Stimulated activated CD8-positive, alpha-beta memory T cell treated with anti-CD3 and anti-CD28 coated beads, Interleukin-4, amount 100 ng/mL, for 1 hour (primary cell): ENCODE results near the gene FCHSD1.
A peak's percentile ranks its signal among the peaks of the same experiment; 100 is the strongest.

Source experiments
- DNase-seq, 2 donors: peaks; one replicate each; pipeline ENCODE4 v3.0.0-alpha.2; 2020; ENCODE audit warnings: low read depth in 2 of 2, low spot score in 1 of 2

Gene FCHSD1

DNA sequence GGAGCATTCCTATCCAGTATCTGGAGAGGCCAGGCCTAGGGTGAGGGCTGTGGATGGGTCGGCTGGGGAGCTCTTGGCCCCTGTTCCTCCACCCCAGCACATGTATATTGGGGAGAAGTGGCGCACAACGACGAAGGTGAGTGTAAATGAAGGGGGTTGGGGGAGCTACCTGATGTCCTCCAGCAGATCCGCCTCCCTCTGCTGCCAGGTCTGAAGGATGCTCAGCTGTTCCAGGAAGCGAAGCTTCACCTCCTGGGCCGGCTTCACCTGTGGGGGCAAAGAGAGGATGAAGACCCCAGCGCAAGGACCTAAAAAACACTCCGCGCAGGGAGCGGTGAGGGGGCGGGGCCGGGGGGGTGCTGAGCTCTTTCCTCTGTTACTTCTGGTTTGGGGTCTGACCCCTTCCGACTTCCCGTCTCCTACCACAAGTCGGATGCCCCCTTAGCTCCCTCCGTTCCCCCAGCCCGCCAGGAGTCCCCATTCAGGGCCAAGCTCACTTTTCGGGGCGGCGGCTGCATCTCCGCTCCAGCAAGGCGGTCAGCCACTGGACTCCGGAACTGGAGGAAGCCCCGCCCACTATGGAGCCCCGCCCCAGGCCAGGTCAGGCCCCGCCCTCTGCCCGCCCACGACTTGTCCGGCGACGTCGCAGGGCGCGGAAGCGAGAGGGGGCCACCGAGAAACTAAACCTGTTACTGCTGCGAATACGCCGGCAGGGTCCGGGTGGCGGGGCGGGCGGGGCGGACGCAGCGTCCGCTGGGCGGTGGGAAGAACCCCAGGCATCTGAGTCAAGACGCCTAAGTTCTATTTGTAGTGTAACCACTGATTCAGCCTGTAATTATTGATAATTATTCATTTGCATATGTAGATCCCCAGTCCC lies at the start of gene FCHSD1:
FCHSD1 (minus strand) TSS at position 568 of the 877 bp plus-strand sequence; CDS start at position 518, 50 bp downstream.
- peak; percentile 68 to 75 for DNase-seq

- DNase-seq = no peak
Measured at GRCh38 chr5:141697586-141697985, 46.4 kb upstream of the FCHSD1 start.

GRCh38 chr5:141696431-141696830 lies 45.2 kb upstream of the FCHSD1 start:
- no peak for DNase-seq

DNA sequence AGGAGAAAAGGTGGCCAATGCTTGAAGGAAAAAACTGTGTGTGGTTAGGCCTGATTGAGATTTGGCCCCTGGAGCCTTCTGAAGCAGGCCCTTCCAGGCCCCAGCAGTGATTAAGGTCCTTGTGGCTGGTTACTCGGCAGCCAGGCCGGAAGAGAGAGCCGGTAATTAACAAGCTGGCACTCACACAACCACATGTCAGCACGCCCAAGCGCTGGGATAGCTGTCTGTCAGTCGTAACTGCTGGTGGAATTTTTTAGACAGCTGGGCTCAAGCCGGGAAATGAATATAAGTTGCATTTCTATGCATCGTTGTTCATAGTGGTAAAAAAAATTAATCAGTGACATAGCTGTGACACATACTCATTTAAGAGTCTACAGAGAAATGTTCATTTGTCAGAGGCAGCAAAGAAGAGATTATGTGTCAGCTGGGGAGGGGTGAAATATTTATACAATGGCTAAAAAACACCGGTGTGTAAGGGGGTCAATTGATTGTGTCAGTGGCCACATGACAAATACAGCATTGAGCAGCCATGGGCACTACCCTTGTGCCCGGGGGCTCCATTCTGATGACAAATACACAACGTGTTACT lies 44.5 kb upstream of the FCHSD1 start:
- DNase-seq = no peak

DNA sequence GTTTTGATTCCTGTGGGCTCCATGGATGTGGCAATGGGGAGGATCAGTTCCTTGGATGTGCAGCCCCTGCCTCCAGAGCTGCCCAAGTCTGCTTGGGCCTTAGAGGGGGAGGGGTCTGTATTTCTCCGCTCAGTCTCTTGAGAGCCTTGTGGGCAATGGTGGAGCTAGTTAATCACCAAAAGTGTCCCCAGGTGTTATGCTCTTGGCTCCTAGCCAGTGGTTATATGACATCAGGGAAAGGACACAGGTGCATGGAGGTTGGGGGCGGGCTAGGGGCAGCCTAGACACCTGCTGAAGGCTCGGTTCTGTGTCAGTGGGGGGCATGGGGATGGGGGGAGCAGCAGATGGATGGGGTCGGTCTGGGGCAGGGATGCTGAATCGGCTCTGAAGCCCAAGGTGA lies 43.3 kb upstream of the FCHSD1 start:
- no peak for DNase-seq

GRCh38 chr5:141692919-141693725 lies 41.9 kb upstream of the FCHSD1 start:
- DNase-seq = peak in 1 of 2 donors; percentile 44

GRCh38 chr5:141692533-141692888 lies 41.3 kb upstream of the FCHSD1 start:
- DNase-seq = no peak

- peak; percentile 55 to 72 for DNase-seq
Measured at GRCh38 chr5:141691867-141692532, 40.8 kb upstream of the FCHSD1 start.

DNA sequence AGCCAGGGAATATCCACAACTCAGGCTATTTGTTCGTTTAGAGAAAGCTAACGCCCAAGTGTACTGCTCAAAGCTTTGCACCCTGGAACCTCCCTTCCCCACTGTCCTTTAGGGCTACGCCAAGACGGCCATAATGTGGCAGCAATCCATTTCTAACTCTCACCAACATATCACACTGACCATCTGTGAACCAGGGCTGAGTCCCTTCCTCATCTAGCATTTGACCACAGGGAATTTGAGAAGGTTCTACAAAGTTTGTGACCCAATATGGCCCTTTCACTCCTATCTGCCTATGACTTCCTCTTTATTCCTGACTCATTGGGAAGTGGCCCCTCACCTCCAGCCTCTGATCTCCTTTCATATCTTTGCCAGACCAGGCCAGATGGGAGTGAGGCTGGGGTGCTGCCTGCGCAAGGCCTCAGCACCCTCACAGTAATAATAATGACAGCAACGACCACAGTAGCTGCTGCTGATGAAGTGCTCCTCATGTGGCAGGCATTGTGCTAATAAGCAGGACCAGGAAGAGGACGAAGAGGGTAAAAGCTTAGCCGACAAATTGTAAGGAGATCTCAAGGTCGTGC lies 40.2 kb upstream of the FCHSD1 start:
- DNase-seq = no peak

GRCh38 chr5:141686648-141687416 lies 35.6 kb upstream of the FCHSD1 start:
- DNase-seq = no peak

- no peak for DNase-seq
Measured at GRCh38 chr5:141685591-141685990, 34.4 kb upstream of the FCHSD1 start.

DNA sequence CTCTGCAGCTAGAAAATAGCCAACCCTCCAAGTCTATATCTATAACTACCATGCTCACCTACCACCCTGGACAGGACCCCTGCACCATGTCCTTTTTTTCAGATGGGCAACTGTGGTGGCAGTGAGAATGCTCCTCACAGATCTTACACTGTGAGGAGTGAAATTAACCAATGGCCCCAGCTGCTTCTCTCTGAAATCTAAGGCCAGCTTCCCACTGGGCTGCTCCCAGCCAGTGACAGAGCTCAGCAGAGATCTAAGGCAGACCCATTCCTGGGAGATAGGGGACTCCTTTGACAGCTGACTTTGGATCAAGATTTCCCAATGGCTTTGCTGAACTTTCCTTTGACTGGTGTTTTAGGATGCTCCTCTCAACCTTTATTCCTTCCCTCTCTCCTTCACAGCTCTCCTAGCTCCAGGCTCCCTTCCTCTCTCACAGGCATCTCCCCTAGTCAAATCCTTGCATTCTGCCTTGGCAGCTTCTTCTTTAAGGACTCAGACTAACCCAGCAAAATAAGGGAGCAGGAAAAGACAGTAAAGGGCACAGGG lies 32.5 kb upstream of the FCHSD1 start:
- no peak for DNase-seq

GRCh38 chr5:141681695-141682641 lies 30.8 kb upstream of the FCHSD1 start, which contains the start of gene ARAP3:
ARAP3 (minus strand) TSS chr5:141682230; CDS start chr5:141680486, 1,744 bp downstream.
- no peak for DNase-seq

DNA sequence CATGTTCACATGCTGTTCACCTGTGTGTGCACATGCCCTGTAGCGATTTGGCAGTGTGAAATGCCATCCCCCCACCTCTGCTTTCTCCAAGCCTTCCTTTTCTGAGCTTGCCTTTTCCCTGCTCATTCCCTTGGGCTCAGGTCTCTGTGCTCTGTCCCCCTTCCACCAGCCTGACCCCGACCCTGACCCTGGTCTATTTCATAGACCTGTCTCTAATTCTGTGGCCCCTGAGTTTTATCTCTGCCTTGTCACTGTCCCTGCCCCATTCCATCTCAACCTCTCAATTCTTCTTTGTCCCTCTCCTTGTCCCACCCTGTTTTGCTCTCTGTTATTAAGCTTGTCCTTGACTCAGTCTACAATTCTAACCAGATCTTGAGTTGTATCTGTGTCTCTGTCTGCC lies 30.1 kb upstream of the FCHSD1 start:
- no peak for DNase-seq

GRCh38 chr5:141680751-141681201 lies 29.6 kb upstream of the FCHSD1 start:
- no peak for DNase-seq

DNA sequence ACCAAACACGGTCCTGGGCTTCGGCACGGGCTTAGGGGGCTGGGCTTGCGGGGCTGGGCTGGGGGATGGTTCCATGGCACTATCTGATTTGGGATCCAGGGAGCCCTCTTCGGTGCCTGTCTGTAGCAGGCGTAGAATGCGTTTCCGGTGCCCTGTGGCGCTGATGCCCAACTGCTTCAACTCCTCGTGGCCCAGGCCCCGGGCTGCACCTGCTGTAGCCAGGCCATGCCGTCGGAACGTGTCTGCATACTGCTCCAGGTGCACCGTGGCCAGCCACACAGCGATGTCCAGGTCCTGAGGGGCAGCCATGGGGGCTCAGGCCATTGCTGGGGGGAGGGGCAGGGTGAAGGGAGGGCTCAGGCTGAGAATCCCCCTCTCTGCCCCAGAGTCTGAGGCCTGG lies 29.0 kb upstream of the FCHSD1 start:
- DNase-seq = no peak

- no peak for DNase-seq
Measured at GRCh38 chr5:141677415-141677814, 26.2 kb upstream of the FCHSD1 start.

- no peak for DNase-seq
Measured at GRCh38 chr5:141675672-141676071, 24.5 kb upstream of the FCHSD1 start.

DNA sequence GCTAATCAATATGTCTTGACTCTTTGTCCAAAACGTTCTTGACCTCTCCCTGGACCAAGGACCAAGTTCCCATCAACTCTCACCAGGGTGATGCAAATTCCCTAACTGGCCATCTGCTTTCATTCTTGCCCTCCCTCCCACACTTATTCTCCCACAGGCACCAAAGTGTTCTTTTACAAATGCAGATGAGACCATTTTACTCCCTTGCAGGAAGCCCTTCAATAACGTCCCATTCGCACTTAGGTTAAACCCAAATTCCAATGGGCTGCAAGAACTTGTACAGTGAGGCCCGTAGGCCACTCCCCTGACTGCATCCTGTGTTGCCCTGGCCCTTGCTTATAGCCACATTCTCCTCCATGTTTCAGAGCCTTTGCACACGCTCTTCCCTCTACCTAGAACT lies 23.5 kb upstream of the FCHSD1 start:
- no peak for DNase-seq
